ENCODE results near the gene SCN11A. TPM values are rescaled to one million over a fixed set of nuclear protein-coding genes. Genes with fewer than 3 reads are reported as not detected.

Gene SCN11A
- total RNA-seq, 1 experiment from 2014 or later: not detected

GRCh38 chr3:39021465-39022285, 30.1 kb downstream of the SCN11A start:
- in situ Hi-C loops (cut with HindIII; ENCODE audit: low pct_unique_long_range_greater_than_20kb, low sequenced_read_pairs): no loop called here
- DNase-seq (ENCODE audit: low read depth, low spot score): no peak

DNA sequence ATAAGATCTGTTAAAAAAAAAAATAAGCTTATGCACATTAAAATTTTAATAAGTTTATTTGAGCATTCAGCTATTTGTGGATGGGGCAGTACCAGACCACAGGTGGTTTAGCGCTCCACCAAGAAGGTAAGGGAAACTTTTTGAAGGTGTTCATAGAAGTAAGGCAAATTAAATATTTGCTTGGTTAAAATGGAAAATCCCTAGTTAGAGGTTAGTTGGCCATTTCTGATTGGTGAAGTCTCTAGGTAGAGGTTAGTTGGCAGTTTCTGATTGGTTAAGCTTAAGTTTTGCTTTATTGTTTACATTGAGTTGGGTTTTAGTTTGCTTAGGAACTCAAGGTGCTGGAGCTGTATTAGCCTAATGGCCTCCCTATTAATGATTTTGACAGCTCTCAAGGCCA, 30.7 kb downstream of the SCN11A start:
- no peak for DNase-seq (ENCODE audit: low read depth, low spot score)
- in situ Hi-C loops (cut with HindIII; ENCODE audit: low pct_unique_long_range_greater_than_20kb, low sequenced_read_pairs): no loop called here

DNA sequence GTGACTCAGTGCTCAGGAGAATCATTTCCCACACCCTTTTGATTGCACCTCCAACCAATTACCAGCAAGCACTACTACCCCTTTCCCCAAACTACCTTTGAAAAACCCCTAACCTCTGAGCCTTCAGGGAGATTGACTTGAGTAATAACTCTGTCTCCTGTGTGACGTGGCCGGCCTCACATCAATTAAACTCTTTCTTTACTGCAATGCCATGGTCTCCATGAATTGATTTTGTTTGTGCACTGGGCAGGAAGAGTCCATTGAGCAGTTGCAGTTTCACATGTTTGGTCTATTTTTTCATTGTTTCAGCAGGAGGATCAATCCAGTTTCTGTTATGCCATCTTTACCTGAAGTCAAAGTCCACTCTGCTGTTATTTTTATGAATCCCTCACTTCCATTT, 32.4 kb downstream of the SCN11A start:
- no peak for DNase-seq (ENCODE audit: low read depth, low spot score)
- in situ Hi-C loops (cut with HindIII; ENCODE audit: low pct_unique_long_range_greater_than_20kb, low sequenced_read_pairs): no loop called here

DNA sequence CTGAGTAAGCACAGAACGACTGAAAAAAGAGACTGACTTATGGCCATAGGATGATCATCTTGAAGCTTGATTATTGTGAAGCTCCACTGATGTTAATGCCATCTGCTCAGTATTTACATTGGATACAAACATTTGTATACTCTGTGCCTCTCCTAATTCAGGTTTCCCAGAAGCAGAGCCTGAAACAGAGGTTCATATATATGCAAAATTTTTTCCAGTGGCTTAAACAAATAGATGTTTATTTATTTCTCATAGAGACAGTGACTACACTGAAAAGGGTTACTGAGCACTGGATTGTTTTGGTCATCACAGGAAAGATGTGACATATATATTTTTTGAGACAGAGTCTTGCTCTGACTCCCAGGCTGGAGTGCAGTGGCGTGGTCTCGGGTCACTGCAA, 36.3 kb downstream of the SCN11A start:
- DNase-seq (ENCODE audit: low read depth, low spot score): no peak
- in situ Hi-C loops (cut with HindIII; ENCODE audit: low pct_unique_long_range_greater_than_20kb, low sequenced_read_pairs): no loop called here

GRCh38 chr3:39013921-39014509, 37.7 kb downstream of the SCN11A start:
- DNase-seq (ENCODE audit: low read depth, low spot score): peak; percentile 98
- in situ Hi-C loops (cut with HindIII; ENCODE audit: low pct_unique_long_range_greater_than_20kb, low sequenced_read_pairs): no loop called here

DNA sequence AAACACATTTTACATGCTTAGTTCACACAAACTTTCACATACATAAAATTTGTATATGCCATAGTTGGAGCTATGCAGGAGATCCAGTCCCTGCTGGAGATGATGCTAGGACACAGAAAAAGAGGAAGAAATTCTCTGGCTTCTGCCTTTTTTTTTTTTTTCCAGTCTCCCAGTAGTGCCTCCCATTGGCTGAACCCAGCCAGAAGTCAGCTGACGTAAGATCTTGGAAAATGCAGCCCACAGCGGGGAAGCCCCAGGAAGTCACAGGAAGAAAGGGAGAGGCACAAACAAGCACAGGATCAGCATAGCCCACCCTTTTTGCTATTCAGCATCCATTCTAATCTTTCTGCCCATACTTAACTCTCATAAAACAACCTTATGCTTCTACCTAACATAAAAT, 38.5 kb downstream of the SCN11A start:
- peak; percentile 91 for DNase-seq (ENCODE audit: low read depth, low spot score)
- in situ Hi-C loops (cut with HindIII; ENCODE audit: low pct_unique_long_range_greater_than_20kb, low sequenced_read_pairs): no loop called here

- peak; percentile 15 for DNase-seq (ENCODE audit: low read depth, low spot score)
- in situ Hi-C loops (cut with HindIII; ENCODE audit: low pct_unique_long_range_greater_than_20kb, low sequenced_read_pairs): no loop called here
Measured at GRCh38 chr3:39011191-39011736, 40.5 kb downstream of the SCN11A start.

DNA sequence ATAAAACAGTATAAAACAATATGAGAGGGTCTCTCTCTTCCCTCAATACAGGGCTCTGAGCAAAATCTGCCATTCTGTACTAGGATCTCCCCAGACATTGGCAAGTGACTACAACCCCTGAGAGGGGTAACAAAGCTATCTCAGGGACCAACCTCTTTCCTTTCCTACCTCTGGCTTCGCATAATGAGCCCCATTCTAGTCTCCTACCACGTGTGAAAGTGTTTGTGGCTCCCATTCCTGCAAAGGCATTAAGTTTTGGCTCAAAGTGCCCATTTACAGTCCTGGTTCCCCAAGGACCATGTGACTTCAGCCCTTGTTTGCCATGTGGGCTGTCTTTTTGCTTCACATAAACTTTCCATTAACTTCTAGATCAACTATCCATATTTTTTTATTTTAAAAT, 46.4 kb downstream of the SCN11A start:
- peak; percentile 48 for DNase-seq (ENCODE audit: low read depth, low spot score)
- in situ Hi-C loops (cut with HindIII; ENCODE audit: low pct_unique_long_range_greater_than_20kb, low sequenced_read_pairs): no loop called here

Small RNA genes within 50 kb of the gene (small RNA-seq; reads per million reads assigned to genes)
- gene RNU6-1227P: 0 reads per million in 2 experiments

Other genes with a start within 250 kb of the SCN11A start
- not detected in 2 replicates for gene SCN10A, start 235.7 kb downstream of the SCN11A start, total RNA-seq (2014; rRNA removed; shearing (Covaris generic))
- 31.0 and 33.7 TPM in 2 replicates for gene WDR48, start 72 bp upstream of the SCN11A start, total RNA-seq (2014; rRNA removed; shearing (Covaris generic))
- 56.8 and 58.2 TPM in 2 replicates for gene GORASP1, start 55.7 kb upstream of the SCN11A start, total RNA-seq (2014; rRNA removed; shearing (Covaris generic))
- gene TTC21A, start 55.7 kb upstream of the SCN11A start, total RNA-seq (2014; rRNA removed; shearing (Covaris generic)): 0.95 and 1.7 TPM in 2 replicates
- gene CSRNP1, start 101.6 kb upstream of the SCN11A start, total RNA-seq (2014; rRNA removed; shearing (Covaris generic)): 4.2 and 5.2 TPM in 2 replicates
- gene XIRP1, start 140.7 kb upstream of the SCN11A start, total RNA-seq (2014; rRNA removed; shearing (Covaris generic)): 0.03 TPM in 1 of 2 replicates, not detected in the other
- not detected in 2 replicates for gene CX3CR1, start 228.1 kb upstream of the SCN11A start, total RNA-seq (2014; rRNA removed; shearing (Covaris generic))